CD14-positive monocyte (primary cell): ENCODE measurements around the gene PLS1. TPM values are rescaled to one million over a fixed set of nuclear protein-coding genes. Genes with fewer than 3 reads are reported as not detected.

Source experiments
- DNase-seq, 3 donors: peaks; one replicate each; pipeline ENCODE4 v3.0.0-alpha.2; 2011 to 2022
- H2AFZ ChIP-seq: 2 replicates; pipeline ENCODE4 v1.6.0; 2012; ENCODE audit warnings: mild to moderate bottlenecking, low read depth, low read length, inconsistent platforms; ENCODE audit not compliant: insufficient read depth, poor library complexity, severe bottlenecking
- H3K27ac ChIP-seq, 2 donors: 1 replicate in 1 of 2; 2 replicates in 1 of 2; pipeline ENCODE4 v1.5.1; 2012 to 2013; ENCODE audit warnings: low read length in 2 of 2, control low read depth in 1 of 2, inconsistent platforms in 1 of 2, low read depth in 1 of 2, mild to moderate bottlenecking in 1 of 2
- H3K27me3 ChIP-seq, 2 donors: one replicate each; pipeline versions ENCODE4 v1.6.0 to v1.6.1; 2011 to 2013; ENCODE audit warnings: low read length in 2 of 2; ENCODE audit not compliant: control insufficient read depth in 2 of 2, insufficient read depth in 2 of 2
- H3K36me3 ChIP-seq, 2 donors: replicated peaks in 1 of 2; 1 replicate in 1 of 2; 2 replicates in 1 of 2; pipeline versions ENCODE4 v1.5.1 to v1.6.1; 2012 to 2013; ENCODE audit warnings: low read length in 2 of 2, control low read depth in 1 of 2, inconsistent platforms in 1 of 2, mild to moderate bottlenecking in 1 of 2; ENCODE audit not compliant: insufficient read depth in 2 of 2, control insufficient read depth in 1 of 2
- H3K4me1 ChIP-seq, 2 donors: 1 replicate in 1 of 2; 2 replicates in 1 of 2; pipeline versions ENCODE4 v1.5.1 to v1.6.1; 2012 to 2013; ENCODE audit warnings: low read length in 2 of 2, control low read depth in 1 of 2, inconsistent platforms in 1 of 2, mild to moderate bottlenecking in 1 of 2, moderate library complexity in 1 of 2; ENCODE audit not compliant: insufficient read depth in 2 of 2, control insufficient read depth in 1 of 2
- H3K4me2 ChIP-seq: replicated peaks from 2 replicates; pipeline ENCODE3; 2012; ENCODE audit warnings: low read length, moderate library complexity, mild to moderate bottlenecking; ENCODE audit not compliant: poor library complexity, severe bottlenecking; ENCODE audit errors: extremely low read depth
- H3K4me3 ChIP-seq, 3 experiments: fragments of 200-600 bp in 1 of 3; sonication (generic) in 1 of 3; replicated peaks in 1 of 3; 1 replicate in 2 of 3; 2 replicates in 1 of 3; pipeline ENCODE4 v1.5.1; 2011 to 2013; ENCODE audit warnings: low read length in 3 of 3, mild to moderate bottlenecking in 3 of 3, control low read depth in 2 of 3, low read depth in 2 of 3, inconsistent platforms in 1 of 3, moderate library complexity in 1 of 3
- H3K79me2 ChIP-seq: 2 replicates; pipeline ENCODE4 v1.6.0; 2012; ENCODE audit warnings: mild to moderate bottlenecking, control low read depth, inconsistent platforms, low read length, moderate library complexity; ENCODE audit not compliant: insufficient read depth
- H3K9ac ChIP-seq: 2 replicates; pipeline ENCODE4 v1.6.0; 2017; ENCODE audit warnings: low read length, mild to moderate bottlenecking; ENCODE audit not compliant: insufficient read depth, poor library complexity, severe bottlenecking
- H3K9me3 ChIP-seq, 2 donors: replicated peaks in 1 of 2; 1 replicate in 1 of 2; 2 replicates in 1 of 2; pipeline versions ENCODE4 v1.5.1 to v1.6.1; 2012 to 2013; ENCODE audit warnings: low read length in 2 of 2, control low read depth in 1 of 2; ENCODE audit not compliant: control insufficient read depth in 1 of 2, insufficient read depth in 1 of 2
- H4K20me1 ChIP-seq: 2 replicates; pipeline ENCODE4 v1.6.0; 2012; ENCODE audit warnings: mild to moderate bottlenecking, low read length, control low read depth, moderate library complexity; ENCODE audit not compliant: insufficient read depth
- H3K27ac Mint-ChIP-seq, 7 donors: one replicate each; pipeline ENCODE4 v1.8.0; 2020; ENCODE audit warnings: mild to moderate bottlenecking in 7 of 7, mixed read lengths in 7 of 7, moderate library complexity in 6 of 7, inconsistent platforms in 2 of 7
- H3K27me3 Mint-ChIP-seq, 3 donors: one replicate each; pipeline ENCODE4 v1.8.0; 2021 to 2022; ENCODE audit warnings: low read depth in 3 of 3, mild to moderate bottlenecking in 3 of 3, mixed read lengths in 3 of 3, moderate library complexity in 3 of 3, inconsistent platforms in 1 of 3
- H3K36me3 Mint-ChIP-seq, 2 donors: one replicate each; pipeline ENCODE4 v1.8.0; 2020; ENCODE audit warnings: mixed read lengths in 2 of 2, inconsistent platforms in 1 of 2, mild to moderate bottlenecking in 1 of 2
- H3K4me1 Mint-ChIP-seq: one replicate; pipeline ENCODE4 v1.8.0; 2020; ENCODE audit warnings: mild to moderate bottlenecking, mixed read lengths
- H3K4me3 Mint-ChIP-seq, 2 donors: one replicate each; pipeline ENCODE4 v1.8.0; 2020; ENCODE audit warnings: mild to moderate bottlenecking in 2 of 2, mixed read lengths in 2 of 2, moderate library complexity in 1 of 2
- H3K9me3 Mint-ChIP-seq, 7 donors: one replicate each; pipeline ENCODE4 v1.8.0; 2020 to 2022; ENCODE audit warnings: mixed read lengths in 7 of 7, mild to moderate bottlenecking in 6 of 7, moderate library complexity in 6 of 7, inconsistent platforms in 2 of 7
- CTCF ChIP-seq: fragments of 200-600 bp; IDR thresholded peaks from one replicate; pipeline ENCODE4 v1.8.0; 2022; ENCODE audit warnings: antibody characterized with exemption, mild to moderate bottlenecking
- WGBS: methylation state at CpG from one replicate; pipeline ENCODE4 v1.1.5; 2013; ENCODE audit warnings: missing lambda C conversion rate; ENCODE audit not compliant: insufficient coverage; 5-methylcytosine and 5-hydroxymethylcytosine counted together
- intact Hi-C, 2 donors: fragments of 100-400 bp; cut with micrococcal nuclease; formaldehyde crosslinking; loops; one replicate each; pipeline versions ENCODE4 v1.15.0 to v1.15.1; 2023
- polyA plus RNA-seq, 3 donors: library from polyadenylated mRNA; depleted of rRNA in 1 of 3; unstranded in 2 of 3; stranded (reverse) in 1 of 3; fragments of 300-500 nt in 2 of 3; fragments of >200 nt in 1 of 3; fragmentation: Illumina TruSeq in 2 of 3; gene quantifications; 1 replicate in 2 of 3; 2 replicates in 1 of 3; pipeline ENCODE4 v1.2.3, GENCODE V29; 2012 to 2021

The PLS1 gene
- polyA plus RNA-seq, 3 donors: 0.09 to 0.17 TPM; not detected in 1

DNA sequence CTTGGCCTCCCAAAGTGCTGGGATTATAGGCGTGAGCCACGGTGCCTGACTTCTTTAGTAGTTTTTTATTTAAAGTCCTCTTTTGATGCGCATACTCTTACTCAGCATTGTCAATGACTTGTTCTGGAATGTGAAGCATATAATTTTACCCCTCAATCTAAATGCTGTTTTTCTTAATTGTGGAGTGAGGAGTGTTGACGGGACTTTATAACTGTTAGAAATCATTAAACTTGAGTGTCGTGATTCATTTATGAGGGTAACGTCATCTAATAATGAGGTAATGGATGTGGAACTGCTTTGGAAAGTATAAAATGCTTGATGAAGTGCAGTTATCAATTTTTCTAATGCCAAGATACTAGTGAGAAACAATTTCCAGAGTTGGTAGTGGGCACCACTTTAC lies 48.3 kb downstream of the PLS1 start:
- no peaks in the 10 kb centered on the region for H3K27me3 Mint-ChIP-seq
- WGBS: no CpG with 5 or more reads among the region's 6 CpGs
- intact Hi-C loops: no loop called here
- peaks cover 0 to 2% (median 0%) of the 10 kb centered on the region in 7 donors for H3K9me3 Mint-ChIP-seq
- H3K27ac ChIP-seq: no peak overlapping the region
- no peak for DNase-seq
- no peaks in the 10 kb centered on the region for H3K79me2 ChIP-seq
- no peaks in the 10 kb centered on the region for H3K27me3 ChIP-seq
- H4K20me1 ChIP-seq: no peaks in the 10 kb centered on the region
- no peak overlapping the region for H3K4me3 ChIP-seq
- no peaks in the 10 kb centered on the region for H3K4me1 Mint-ChIP-seq
- H3K36me3 Mint-ChIP-seq: no peaks in the 10 kb centered on the region
- no peaks in the 10 kb centered on the region for H3K36me3 ChIP-seq
- no peaks in the 10 kb centered on the region for H3K9me3 ChIP-seq
- no peak for TF ChIP-seq CTCF
- H2AFZ ChIP-seq: no peak overlapping the region
- H3K4me2 ChIP-seq: no peak overlapping the region
- H3K27ac Mint-ChIP-seq: no peak overlapping the region
- H3K4me3 Mint-ChIP-seq: no peak overlapping the region
- H3K4me1 ChIP-seq: no peaks in the 10 kb centered on the region
- H3K9ac ChIP-seq: no peak overlapping the region

GRCh38 chr3:142645236-142645793 lies 49.1 kb downstream of the PLS1 start:
- H3K4me1 Mint-ChIP-seq: peaks cover 2% of the 10 kb centered on the region
- H3K27me3 ChIP-seq: no peaks in the 10 kb centered on the region
- intact Hi-C loops: no loop called here
- H3K9me3 ChIP-seq: no peaks in the 10 kb centered on the region
- no peaks in the 10 kb centered on the region for H3K36me3 ChIP-seq
- no peak overlapping the region for H3K4me2 ChIP-seq
- no peak overlapping the region for H3K27ac ChIP-seq
- no peak overlapping the region for H3K4me3 ChIP-seq
- no peaks in the 10 kb centered on the region for H3K27me3 Mint-ChIP-seq
- no peak overlapping the region for H3K27ac Mint-ChIP-seq
- no peak for TF ChIP-seq CTCF
- no peaks in the 10 kb centered on the region for H3K36me3 Mint-ChIP-seq
- no peak overlapping the region for H2AFZ ChIP-seq
- DNase-seq: peak in 1 of 3 donors; percentile 7
- peaks cover 0 to 2% (median 0%) of the 10 kb centered on the region in 7 donors for H3K9me3 Mint-ChIP-seq
- WGBS: 86% methylated on average over 1 of the region's 2 CpGs
- no peak overlapping the region for H3K4me3 Mint-ChIP-seq
- H4K20me1 ChIP-seq: no peaks in the 10 kb centered on the region
- H3K4me1 ChIP-seq: no peaks in the 10 kb centered on the region
- H3K9ac ChIP-seq: no peak overlapping the region
- H3K79me2 ChIP-seq: no peaks in the 10 kb centered on the region
